ENCODE data around the gene ABCC4.
"Not testable (repeated sequence)": the region's sequence is repeated elsewhere in the genome, so short reads cannot be mapped to it uniquely, and the experiment has no call there.

The ABCC4 gene

DNA sequence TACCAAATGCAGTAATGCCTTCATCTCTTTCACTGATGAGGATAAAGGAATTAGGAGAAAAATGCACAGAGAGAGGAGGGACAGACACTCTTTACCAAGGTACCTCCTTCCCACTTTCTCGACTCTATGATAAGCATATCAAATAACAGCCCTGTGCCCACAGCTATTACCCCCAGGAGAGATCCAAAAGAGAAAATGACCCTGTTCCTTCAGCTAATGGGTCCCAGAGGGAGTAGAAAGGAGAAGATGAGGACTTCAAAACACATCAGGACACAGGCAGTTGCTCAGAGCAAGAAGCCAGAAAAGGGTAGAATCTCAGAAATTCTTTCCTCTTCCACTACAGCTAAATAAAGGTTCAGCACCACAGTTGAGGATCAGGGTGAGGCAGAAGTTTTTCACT is 80.6 kb downstream of the ABCC4 start:
- Histone ChIP-seq H3K4me3 (ENCODE audit: low read length) (no peak overlapping the region), H3K9ac (ENCODE audit: low read depth, low read length) (no peak overlapping the region), H3K27me3 (ENCODE audit: insufficient read depth, low read length) (no peaks in the 10 kb centered on the region), H3K4me1 (ENCODE audit: insufficient read depth, low read length) (no peaks in the 10 kb centered on the region), H3K9me3 (ENCODE audit: insufficient read depth, low read depth, low read length) (no peaks in the 10 kb centered on the region), H3K36me3 (ENCODE audit: insufficient read depth, low read depth, low read length) (no peaks in the 10 kb centered on the region), H3K27ac (ENCODE audit: low read length) (no peak overlapping the region)

DNA sequence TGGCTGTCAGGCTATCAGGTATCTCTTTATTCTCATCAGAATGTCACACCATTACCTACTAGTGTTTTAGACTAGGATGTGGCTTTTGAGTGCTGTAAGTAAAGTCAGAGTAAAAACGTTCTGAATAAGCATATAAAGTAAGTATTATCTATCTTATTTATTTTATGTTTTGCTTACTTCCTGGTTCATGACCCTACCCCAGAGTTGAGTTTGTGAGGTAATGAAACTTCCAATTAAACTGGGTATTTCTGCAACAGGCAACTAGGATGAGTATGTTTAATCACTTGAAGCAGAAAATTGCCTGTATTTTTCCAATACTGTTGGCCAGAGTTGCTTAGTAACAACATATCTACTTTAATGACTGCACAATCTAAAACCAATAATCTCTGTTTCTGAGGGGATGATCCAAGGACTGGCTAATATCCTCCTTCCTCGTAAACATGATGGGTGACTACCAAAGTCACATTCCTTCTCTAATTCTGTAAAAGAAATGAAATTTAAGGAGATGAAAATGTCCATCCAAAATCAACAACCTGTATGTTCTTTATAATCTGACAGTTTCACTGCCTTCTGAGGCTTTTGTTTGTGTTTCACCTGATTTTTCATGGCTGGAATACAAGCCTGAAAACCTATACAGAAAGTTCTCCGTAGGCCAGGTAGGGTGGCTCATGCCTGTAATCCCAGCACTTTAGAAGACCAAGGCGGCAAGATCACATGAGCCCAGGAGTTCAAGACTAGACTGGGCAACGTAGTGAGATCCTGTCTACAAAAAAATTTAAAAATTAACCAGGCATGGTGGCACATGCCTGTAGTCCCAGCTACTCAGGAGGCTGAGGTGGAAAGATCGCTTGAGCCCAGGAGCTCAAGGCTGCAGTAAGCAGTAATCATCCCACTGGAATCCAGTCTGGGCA is 83.1 kb downstream of the ABCC4 start:
- Histone ChIP-seq H3K27ac (ENCODE audit: low read length) (no peak overlapping the region), H3K36me3 (ENCODE audit: insufficient read depth, low read depth, low read length) (no peaks in the 10 kb centered on the region), H3K27me3 (ENCODE audit: insufficient read depth, low read length) (no peaks in the 10 kb centered on the region), H3K9me3 (ENCODE audit: insufficient read depth, low read depth, low read length) (no peaks in the 10 kb centered on the region), H3K9ac (ENCODE audit: low read depth, low read length) (no peak overlapping the region), H3K4me1 (ENCODE audit: insufficient read depth, low read length) (no peaks in the 10 kb centered on the region), H3K4me3 (ENCODE audit: low read length) (no peak overlapping the region)

DNA sequence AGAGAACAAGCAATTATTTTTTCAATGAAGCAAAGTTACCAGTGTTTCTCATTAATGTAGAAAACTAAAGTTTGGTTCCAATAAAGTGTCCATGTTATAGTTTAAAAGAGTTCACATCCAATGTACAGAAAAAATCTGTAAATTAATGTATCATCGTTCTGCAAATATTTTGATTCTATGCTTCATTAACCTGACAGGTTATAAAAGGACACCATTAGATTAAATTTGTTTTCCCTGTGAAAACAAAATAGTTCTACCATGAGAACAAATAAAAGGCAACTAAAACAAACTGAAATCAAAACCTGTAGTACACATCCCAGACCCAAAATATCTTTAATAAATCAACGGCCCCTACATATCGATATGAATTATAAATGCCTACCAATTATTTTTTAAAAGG is 85.1 kb downstream of the ABCC4 start:
- H3K4me3 ChIP-seq (ENCODE audit: low read length): no peak overlapping the region
- no peak overlapping the region for H3K9ac ChIP-seq (ENCODE audit: low read depth, low read length)
- H3K27ac ChIP-seq (ENCODE audit: low read length): no peak overlapping the region

DNA sequence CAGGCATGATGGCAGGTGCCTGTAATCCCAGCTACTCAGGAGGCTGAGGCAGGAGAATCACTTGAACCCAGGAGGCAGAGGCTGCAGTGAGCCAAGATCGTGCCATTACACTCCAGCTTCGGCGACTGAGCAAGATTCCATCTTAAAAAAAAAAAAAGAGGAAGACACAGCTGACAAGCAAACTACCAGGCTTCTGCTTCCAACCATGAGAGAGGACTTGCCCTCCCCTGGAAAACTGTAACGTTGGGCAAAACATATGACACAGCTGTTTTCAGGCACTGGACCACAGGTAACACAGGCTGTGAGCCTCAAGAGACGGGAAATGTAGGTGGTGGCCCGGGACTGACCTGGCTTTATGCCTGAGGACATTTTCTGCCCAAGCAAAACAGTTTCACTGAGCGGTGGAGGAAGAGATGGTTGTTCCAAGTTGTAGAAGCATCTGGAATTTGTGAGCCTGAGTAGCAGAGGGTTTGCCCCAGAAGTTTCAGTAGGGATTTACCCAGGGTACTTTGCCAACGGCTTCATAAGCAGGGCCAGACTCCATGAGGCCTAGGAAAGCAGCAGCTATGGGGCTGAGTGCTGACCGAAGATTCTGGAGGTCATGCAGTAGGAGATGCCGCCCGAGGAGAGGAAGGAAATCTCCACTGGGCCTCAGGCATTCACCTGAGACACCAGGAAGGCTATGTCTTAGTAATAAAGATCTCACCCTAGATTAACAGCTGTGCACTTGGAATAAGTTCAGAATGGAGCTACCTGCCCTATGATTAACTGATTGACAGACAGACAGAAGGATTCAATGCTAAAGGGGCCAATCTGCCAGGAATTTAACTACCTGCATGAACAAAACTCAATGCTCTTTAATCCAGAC is 88.0 kb downstream of the ABCC4 start:
- Histone ChIP-seq H3K27ac (ENCODE audit: low read length) (no peak overlapping the region), H3K4me1 (ENCODE audit: insufficient read depth, low read length) (no peaks in the 10 kb centered on the region), H3K9me3 (ENCODE audit: insufficient read depth, low read depth, low read length) (no peaks in the 10 kb centered on the region), H3K27me3 (ENCODE audit: insufficient read depth, low read length) (no peaks in the 10 kb centered on the region), H3K36me3 (ENCODE audit: insufficient read depth, low read depth, low read length) (no peaks in the 10 kb centered on the region), H3K9ac (ENCODE audit: low read depth, low read length) (no peak overlapping the region), H3K4me3 (ENCODE audit: low read length) (no peak overlapping the region)

More for the DNA sequence above, 85.1 kb downstream of the ABCC4 start:
- Histone ChIP-seq H3K4me1 (ENCODE audit: insufficient read depth, low read length) (no peaks in the 10 kb centered on the region), H3K9me3 (ENCODE audit: insufficient read depth, low read depth, low read length) (no peaks in the 10 kb centered on the region), H3K27me3 (ENCODE audit: insufficient read depth, low read length) (no peaks in the 10 kb centered on the region), H3K36me3 (ENCODE audit: insufficient read depth, low read depth, low read length) (no peaks in the 10 kb centered on the region)

DNA sequence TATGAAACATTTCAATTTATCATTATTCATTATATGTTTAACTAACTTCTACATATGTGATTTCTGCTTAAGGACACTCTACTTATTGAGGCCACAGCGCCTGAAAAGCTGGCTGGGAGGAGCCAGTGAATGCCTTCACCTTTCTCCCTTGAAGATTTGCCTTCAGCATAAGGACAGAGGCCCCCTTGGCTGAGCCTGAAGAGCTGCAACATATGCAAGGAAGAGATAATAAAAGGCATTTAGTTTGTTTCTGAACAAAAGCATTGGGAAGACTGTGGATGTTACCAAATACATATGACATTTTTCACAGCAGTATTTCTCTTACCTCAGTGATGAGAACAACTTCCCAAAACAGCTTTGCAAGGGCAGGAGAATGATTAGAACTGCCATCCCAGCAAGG is 92.1 kb downstream of the ABCC4 start:
- Histone ChIP-seq H3K27ac (ENCODE audit: low read length) (no peak overlapping the region), H3K4me1 (ENCODE audit: insufficient read depth, low read length) (no peaks in the 10 kb centered on the region), H3K4me3 (ENCODE audit: low read length) (no peak overlapping the region), H3K9ac (ENCODE audit: low read depth, low read length) (no peak overlapping the region), H3K36me3 (ENCODE audit: insufficient read depth, low read depth, low read length) (no peaks in the 10 kb centered on the region), H3K9me3 (ENCODE audit: insufficient read depth, low read depth, low read length) (no peaks in the 10 kb centered on the region), H3K27me3 (ENCODE audit: insufficient read depth, low read length) (no peaks in the 10 kb centered on the region)

DNA sequence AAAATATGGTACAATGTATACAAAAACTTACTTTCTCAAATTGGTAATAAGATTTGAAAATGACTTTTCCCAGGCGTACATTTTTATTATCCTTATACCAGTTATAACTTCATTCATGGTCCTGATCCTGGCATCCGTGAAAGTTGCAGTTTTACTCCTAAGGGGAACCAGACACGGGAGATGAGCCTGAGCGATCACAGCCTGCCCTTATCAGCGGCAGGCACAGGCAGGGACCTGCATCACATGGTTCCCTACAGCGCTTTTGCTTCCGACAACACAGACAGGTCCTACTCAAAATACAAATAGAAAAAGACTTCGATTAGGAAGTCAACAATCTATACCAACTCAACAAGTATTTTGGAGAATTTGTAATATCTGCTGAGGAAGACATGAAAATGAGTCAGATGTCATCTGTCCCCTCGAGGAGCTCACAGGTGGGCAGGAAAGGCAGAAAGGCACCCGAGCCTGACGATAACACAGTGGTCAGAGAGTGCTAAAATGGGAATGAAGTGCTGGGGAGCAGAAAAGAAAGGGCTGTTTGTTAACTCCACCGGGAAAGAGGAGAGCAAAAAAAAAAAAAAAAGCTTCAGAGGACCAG is 93.4 kb downstream of the ABCC4 start:
- H3K4me1 ChIP-seq (ENCODE audit: insufficient read depth, low read length): no peaks in the 10 kb centered on the region
- H3K9me3 ChIP-seq (ENCODE audit: insufficient read depth, low read depth, low read length): no peaks in the 10 kb centered on the region
- no peaks in the 10 kb centered on the region for H3K36me3 ChIP-seq (ENCODE audit: insufficient read depth, low read depth, low read length)
- no peak overlapping the region for H3K4me3 ChIP-seq (ENCODE audit: low read length)
- no peak overlapping the region for H3K9ac ChIP-seq (ENCODE audit: low read depth, low read length)
- no peaks in the 10 kb centered on the region for H3K27me3 ChIP-seq (ENCODE audit: insufficient read depth, low read length)
- H3K27ac ChIP-seq (ENCODE audit: low read length): no peak overlapping the region

DNA sequence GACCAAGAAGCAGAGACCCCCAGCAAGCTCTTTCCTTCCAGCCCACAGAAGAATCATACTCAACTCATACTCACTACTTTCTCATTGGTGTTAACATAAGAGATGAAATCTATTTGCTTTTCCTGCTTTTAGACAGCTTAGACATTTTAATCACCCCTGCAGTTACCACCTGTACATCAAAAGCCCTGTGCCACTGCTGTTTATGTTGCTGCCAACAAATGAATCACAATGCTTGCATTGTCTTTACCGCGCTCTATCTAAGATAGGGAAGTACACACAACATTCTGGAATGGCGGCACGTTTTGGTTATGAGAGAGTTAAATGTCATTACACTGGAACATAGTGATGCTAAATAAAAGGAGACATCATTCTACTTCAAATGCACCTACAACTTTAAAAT is 95.1 kb downstream of the ABCC4 start:
- no peaks in the 10 kb centered on the region for H3K9me3 ChIP-seq (ENCODE audit: insufficient read depth, low read depth, low read length)
- no peaks in the 10 kb centered on the region for H3K27me3 ChIP-seq (ENCODE audit: insufficient read depth, low read length)
- no peaks in the 10 kb centered on the region for H3K36me3 ChIP-seq (ENCODE audit: insufficient read depth, low read depth, low read length)
- no peak overlapping the region for H3K9ac ChIP-seq (ENCODE audit: low read depth, low read length)
- H3K4me3 ChIP-seq (ENCODE audit: low read length): no peak overlapping the region
- H3K27ac ChIP-seq (ENCODE audit: low read length): no peak overlapping the region
- no peaks in the 10 kb centered on the region for H3K4me1 ChIP-seq (ENCODE audit: insufficient read depth, low read length)

DNA sequence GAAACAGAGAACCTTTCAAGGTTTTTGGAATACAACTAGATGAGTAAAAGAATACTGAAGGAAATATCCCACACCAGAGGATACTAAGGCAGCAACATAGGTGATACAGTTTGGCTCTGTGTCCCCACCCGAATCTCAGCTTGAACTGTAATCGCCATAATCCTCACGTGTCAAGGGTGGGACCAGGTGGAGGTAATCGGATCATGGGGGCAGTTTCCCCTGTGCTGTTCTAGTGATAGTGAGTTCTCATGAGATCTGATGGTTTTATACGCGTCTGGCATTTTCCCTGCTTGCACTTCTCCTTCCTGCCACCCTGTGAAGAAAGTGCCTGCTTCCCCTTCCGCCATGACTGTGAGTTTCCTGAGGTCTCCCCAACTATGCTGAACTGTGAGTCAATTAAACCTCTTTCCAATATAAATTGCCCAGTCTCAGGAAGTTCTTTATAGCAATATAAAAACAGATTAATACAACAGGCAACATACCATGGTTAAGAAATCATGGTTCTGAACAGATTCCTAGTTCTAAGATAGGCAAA is 97.0 kb downstream of the ABCC4 start:
- Histone ChIP-seq H3K27me3 (ENCODE audit: insufficient read depth, low read length) (no peaks in the 10 kb centered on the region), H3K4me1 (ENCODE audit: insufficient read depth, low read length) (no peaks in the 10 kb centered on the region), H3K27ac (ENCODE audit: low read length) (no peak overlapping the region), H3K4me3 (ENCODE audit: low read length) (no peak overlapping the region), H3K9me3 (ENCODE audit: insufficient read depth, low read depth, low read length) (no peaks in the 10 kb centered on the region), H3K36me3 (ENCODE audit: insufficient read depth, low read depth, low read length) (no peaks in the 10 kb centered on the region), H3K9ac (ENCODE audit: low read depth, low read length) (no peak overlapping the region; the same call in 1 of the 2 replicates)

DNA sequence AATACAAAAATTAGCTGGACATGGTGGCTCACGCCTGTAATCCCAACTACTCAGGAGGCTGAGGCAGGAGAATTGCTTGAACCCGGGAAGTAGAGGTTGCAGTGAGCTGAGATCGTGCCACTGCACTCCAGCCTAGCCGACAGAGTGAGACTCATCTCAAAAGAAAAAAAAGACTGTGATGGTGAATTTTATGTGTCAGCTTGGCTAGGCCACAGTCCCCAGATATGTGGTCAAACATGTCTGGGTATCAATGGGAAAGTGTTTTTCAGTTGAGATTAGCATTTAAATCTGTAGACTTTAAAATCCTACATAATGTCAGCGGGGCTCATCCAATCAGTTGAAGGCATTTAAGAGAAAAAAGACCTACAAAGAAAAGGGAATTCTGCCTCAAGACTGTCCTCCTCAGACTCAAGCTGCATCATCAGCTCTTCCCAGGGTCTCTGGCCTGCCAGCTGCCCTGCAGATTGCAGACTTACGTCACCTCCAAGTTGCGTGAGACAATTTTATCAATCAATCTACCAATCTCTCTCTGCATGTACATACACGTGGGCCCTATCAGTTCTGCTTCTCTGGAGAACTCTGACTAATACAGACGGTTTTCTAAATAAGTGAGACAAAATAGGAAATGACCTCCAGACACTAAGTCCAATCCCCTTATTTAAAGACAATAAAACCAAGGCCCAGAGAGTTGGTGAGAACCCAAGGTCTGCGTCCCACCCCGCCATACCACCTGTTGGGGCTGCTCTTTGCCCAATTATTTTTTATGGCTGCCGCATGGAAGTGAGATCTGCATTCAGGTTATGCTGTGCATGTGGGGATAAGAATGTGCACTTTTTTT is 99.2 kb downstream of the ABCC4 start:
- Histone ChIP-seq H3K4me1 (ENCODE audit: insufficient read depth, low read length) (no peaks in the 10 kb centered on the region), H3K9ac (ENCODE audit: low read depth, low read length) (no peak overlapping the region), H3K9me3 (ENCODE audit: insufficient read depth, low read depth, low read length) (no peaks in the 10 kb centered on the region), H3K36me3 (ENCODE audit: insufficient read depth, low read depth, low read length) (no peaks in the 10 kb centered on the region), H3K27me3 (ENCODE audit: insufficient read depth, low read length) (no peaks in the 10 kb centered on the region), H3K4me3 (ENCODE audit: low read length) (no peak overlapping the region), H3K27ac (ENCODE audit: low read length) (no peak overlapping the region)

DNA sequence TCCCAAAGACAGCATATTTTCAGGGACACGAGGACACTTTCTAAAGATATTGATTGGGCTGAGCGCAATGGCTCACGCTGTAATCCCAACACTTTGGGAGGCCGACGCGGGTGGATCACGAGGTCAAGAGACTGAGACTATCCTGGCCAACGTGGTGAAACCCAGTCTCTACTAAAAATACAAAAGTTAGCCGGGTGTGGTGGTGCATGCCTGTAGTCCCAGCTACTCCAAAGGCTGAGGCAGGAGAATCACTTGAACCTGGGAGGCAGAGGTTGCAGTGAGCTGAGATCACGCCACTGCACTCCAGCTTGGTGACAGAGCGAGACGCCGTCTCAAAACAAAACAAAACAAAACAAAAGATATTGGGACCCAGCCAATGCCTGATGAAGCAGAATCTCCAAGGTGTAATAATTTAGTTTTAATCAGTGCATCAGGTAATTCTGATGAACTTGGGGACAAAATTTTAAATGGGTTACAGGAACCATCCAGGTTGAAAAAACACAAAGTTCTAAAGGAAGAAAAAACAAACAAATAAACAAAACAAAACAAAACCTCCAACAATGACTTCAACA is 100.8 kb downstream of the ABCC4 start:
- H3K4me1 ChIP-seq (ENCODE audit: insufficient read depth, low read length); H3K9me3 ChIP-seq (ENCODE audit: insufficient read depth, low read depth, low read length); H3K9ac ChIP-seq (ENCODE audit: low read depth, low read length); H3K4me3 ChIP-seq (ENCODE audit: low read length); H3K27ac ChIP-seq (ENCODE audit: low read length); H3K36me3 ChIP-seq (ENCODE audit: insufficient read depth, low read depth, low read length); H3K27me3 ChIP-seq (ENCODE audit: insufficient read depth, low read length): not testable (repeated sequence)

DNA sequence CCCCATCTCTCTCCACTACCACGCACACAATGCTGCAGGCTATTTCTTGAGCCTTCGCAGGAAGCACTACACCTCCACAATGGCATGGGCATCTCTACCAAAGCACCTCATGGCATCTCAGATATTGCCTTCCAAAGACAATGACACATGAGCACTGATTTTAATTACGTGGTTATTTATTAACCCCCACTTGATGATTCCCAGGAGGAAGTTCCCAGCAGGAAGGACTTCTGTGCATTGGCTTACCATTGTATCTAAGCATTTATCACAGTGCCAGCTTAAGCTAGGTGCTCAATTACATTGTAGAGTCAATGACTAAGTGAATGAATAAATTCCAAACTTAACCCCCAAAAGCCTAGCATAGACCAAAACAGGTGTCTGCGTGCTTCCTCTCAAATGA is 101.4 kb downstream of the ABCC4 start:
- H3K4me1 ChIP-seq (ENCODE audit: insufficient read depth, low read length): no peaks in the 10 kb centered on the region

More for the DNA sequence above, 101.4 kb downstream of the ABCC4 start:
- Histone ChIP-seq H3K36me3 (ENCODE audit: insufficient read depth, low read depth, low read length) (no peaks in the 10 kb centered on the region), H3K4me3 (ENCODE audit: low read length) (no peak overlapping the region), H3K9me3 (ENCODE audit: insufficient read depth, low read depth, low read length) (no peaks in the 10 kb centered on the region), H3K9ac (ENCODE audit: low read depth, low read length) (no peak overlapping the region), H3K27me3 (ENCODE audit: insufficient read depth, low read length) (no peaks in the 10 kb centered on the region), H3K27ac (ENCODE audit: low read length) (no peak overlapping the region)

Measured in iPS-20b (cell line).